Panc1 (cell line): ENCODE results near the gene PRR35. TPM values are rescaled to one million over a fixed set of nuclear protein-coding genes. Genes with fewer than 3 reads are reported as not detected.
A peak's percentile ranks its signal among the peaks of the same experiment; 100 is the strongest.

Experiments
- ATAC-seq: fragments of 200-7000 bp; cut with Tn5 transposase; 2 replicates; pipeline ENCODE4 v1.9.1; 2020; ENCODE audit warnings: mild to moderate bottlenecking, moderate library complexity
- BruUV-seq: library from RNA; stranded (reverse); fragments of 400-500 nt; replicated peaks from 2 replicates; lab custom pipeline; 2021; lab: Mats Ljungman, UMichigan
- CTCF ChIA-PET: fragments of 300-600 bp; sonication (Branson Sonifier 250); formaldehyde crosslinking; loops from one replicate; lab custom pipeline; 2022; ENCODE audit warnings: antibody characterized with exemption; lab: Charles Lee
- POLR2A ChIA-PET: fragments of 300-600 bp; sonication (Branson Sonifier 250); formaldehyde crosslinking; loops from one replicate; lab custom pipeline; 2022; ENCODE audit warnings: antibody characterized with exemption; lab: Charles Lee
- DNase-seq: peaks from one replicate; pipeline ENCODE4 v3.0.0-alpha.2; 2010; ENCODE audit warnings: low read depth, low spot score
- H3K27ac ChIP-seq: 2 replicates; pipeline ENCODE4 v1.5.1; 2011; ENCODE audit warnings: mild to moderate bottlenecking, low read length, inconsistent platforms
- H3K27me3 ChIP-seq: fragments of 200-500 bp; sonication (Bioruptor generic); 2 replicates; pipeline ENCODE4 v1.6.0; 2014; ENCODE audit warnings: low read length, inconsistent platforms; ENCODE audit not compliant: control insufficient read depth, insufficient read depth
- H3K36me3 ChIP-seq: fragments of 200-500 bp; sonication (Bioruptor generic); 2 replicates; pipeline ENCODE4 v1.5.1; 2014; ENCODE audit warnings: inconsistent platforms, mild to moderate bottlenecking, low read length, moderate library complexity; ENCODE audit not compliant: control insufficient read depth, insufficient read depth
- H3K4me1 ChIP-seq: 2 replicates; pipeline ENCODE4 v1.5.1; 2011; ENCODE audit warnings: inconsistent platforms, mild to moderate bottlenecking, low read length, moderate library complexity; ENCODE audit not compliant: control insufficient read depth, insufficient read depth
- H3K4me3 ChIP-seq, 2 experiments: 2 replicates each; pipeline ENCODE4 v1.5.1; 2011 to 2012; ENCODE audit warnings: low read depth in 2 of 2, low read length in 2 of 2, mild to moderate bottlenecking in 2 of 2, inconsistent platforms in 1 of 2, moderate library complexity in 1 of 2
- H3K9me3 ChIP-seq: fragments of 200-500 bp; sonication (Bioruptor generic); 2 replicates; pipeline ENCODE4 v1.5.1; 2014; ENCODE audit warnings: low read depth, mild to moderate bottlenecking, inconsistent platforms, low read length, moderate library complexity; ENCODE audit not compliant: control insufficient read depth, insufficient read depth
- POLR2AphosphoS5 ChIP-seq: IDR thresholded peaks from 2 replicates; pipeline ENCODE4 v1.6.1; 2012; ENCODE audit warnings: mild to moderate bottlenecking, low read depth, low read length, moderate library complexity
- SIN3A ChIP-seq: IDR thresholded peaks from 2 replicates; pipeline ENCODE4 v1.6.1; 2012; ENCODE audit warnings: low read depth, mild to moderate bottlenecking, low read length, moderate library complexity, borderline replicate concordance; ENCODE audit not compliant: insufficient read depth
- TCF7L2 ChIP-seq: IDR thresholded peaks from 2 replicates; pipeline ENCODE4 v1.6.1; 2011; ENCODE audit warnings: mild to moderate bottlenecking, low read depth, low read length, inconsistent platforms
- in situ Hi-C: cut with HindIII; loops from 2 replicates; pipeline ENCODE4 v1.10.0; 2016; ENCODE audit warnings: low sequenced_read_pairs, low pct_unique_long_range_greater_than_20kb
- intact Hi-C: fragments of 100-400 bp; cut with micrococcal nuclease; formaldehyde crosslinking; loops from one replicate; pipeline ENCODE4 v1.10.0; 2022; ENCODE audit not compliant: unreplicated experiment
- total RNA-seq: library from RNA; stranded (reverse); gene quantifications from one replicate; pipeline ENCODE4 v1.2.1, GENCODE V29; 2021; ENCODE audit not compliant: unreplicated experiment
- TF ChIP-seq, protein P1 (sequence below), 2 experiments: IDR thresholded peaks; 2 replicates each; pipeline ENCODE4 v1.6.1; 2011 to 2012; ENCODE audit warnings: low read depth in 2 of 2, control low read depth in 1 of 2, low read length in 1 of 2, mild to moderate bottlenecking in 1 of 2, moderate library complexity in 1 of 2; ENCODE audit not compliant: insufficient read depth in 1 of 2
- TF ChIP-seq, protein P2 (sequence below): fragments of 450-650 bp; IDR thresholded peaks from 2 replicates; pipeline ENCODE4 v1.5.1; 2017; ENCODE audit warnings: mild to moderate bottlenecking

Gene PRR35
- total RNA-seq, 1 experiment from 2014 or later, result 2.2 TPM

- TF ChIP-seq, protein P1, sequence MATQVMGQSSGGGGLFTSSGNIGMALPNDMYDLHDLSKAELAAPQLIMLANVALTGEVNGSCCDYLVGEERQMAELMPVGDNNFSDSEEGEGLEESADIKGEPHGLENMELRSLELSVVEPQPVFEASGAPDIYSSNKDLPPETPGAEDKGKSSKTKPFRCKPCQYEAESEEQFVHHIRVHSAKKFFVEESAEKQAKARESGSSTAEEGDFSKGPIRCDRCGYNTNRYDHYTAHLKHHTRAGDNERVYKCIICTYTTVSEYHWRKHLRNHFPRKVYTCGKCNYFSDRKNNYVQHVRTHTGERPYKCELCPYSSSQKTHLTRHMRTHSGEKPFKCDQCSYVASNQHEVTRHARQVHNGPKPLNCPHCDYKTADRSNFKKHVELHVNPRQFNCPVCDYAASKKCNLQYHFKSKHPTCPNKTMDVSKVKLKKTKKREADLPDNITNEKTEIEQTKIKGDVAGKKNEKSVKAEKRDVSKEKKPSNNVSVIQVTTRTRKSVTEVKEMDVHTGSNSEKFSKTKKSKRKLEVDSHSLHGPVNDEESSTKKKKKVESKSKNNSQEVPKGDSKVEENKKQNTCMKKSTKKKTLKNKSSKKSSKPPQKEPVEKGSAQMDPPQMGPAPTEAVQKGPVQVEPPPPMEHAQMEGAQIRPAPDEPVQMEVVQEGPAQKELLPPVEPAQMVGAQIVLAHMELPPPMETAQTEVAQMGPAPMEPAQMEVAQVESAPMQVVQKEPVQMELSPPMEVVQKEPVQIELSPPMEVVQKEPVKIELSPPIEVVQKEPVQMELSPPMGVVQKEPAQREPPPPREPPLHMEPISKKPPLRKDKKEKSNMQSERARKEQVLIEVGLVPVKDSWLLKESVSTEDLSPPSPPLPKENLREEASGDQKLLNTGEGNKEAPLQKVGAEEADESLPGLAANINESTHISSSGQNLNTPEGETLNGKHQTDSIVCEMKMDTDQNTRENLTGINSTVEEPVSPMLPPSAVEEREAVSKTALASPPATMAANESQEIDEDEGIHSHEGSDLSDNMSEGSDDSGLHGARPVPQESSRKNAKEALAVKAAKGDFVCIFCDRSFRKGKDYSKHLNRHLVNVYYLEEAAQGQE (IDR thresholded peaks at IDR 0.05; ENCODE audit: insufficient read depth in 1 of 2, low read depth in 2 of 2, low read length in 1 of 2), result no peak
- no peak for TF ChIP-seq SIN3A
- no peak for TF ChIP-seq TCF7L2
- TF ChIP-seq, protein P2, sequence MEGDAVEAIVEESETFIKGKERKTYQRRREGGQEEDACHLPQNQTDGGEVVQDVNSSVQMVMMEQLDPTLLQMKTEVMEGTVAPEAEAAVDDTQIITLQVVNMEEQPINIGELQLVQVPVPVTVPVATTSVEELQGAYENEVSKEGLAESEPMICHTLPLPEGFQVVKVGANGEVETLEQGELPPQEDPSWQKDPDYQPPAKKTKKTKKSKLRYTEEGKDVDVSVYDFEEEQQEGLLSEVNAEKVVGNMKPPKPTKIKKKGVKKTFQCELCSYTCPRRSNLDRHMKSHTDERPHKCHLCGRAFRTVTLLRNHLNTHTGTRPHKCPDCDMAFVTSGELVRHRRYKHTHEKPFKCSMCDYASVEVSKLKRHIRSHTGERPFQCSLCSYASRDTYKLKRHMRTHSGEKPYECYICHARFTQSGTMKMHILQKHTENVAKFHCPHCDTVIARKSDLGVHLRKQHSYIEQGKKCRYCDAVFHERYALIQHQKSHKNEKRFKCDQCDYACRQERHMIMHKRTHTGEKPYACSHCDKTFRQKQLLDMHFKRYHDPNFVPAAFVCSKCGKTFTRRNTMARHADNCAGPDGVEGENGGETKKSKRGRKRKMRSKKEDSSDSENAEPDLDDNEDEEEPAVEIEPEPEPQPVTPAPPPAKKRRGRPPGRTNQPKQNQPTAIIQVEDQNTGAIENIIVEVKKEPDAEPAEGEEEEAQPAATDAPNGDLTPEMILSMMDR, result no peak
- no peak for TF ChIP-seq POLR2AphosphoS5
- in situ Hi-C loops, result no loop called here
- no peaks in the 10 kb centered on the region for H3K9me3 ChIP-seq
- no peaks in the 10 kb centered on the region for H3K36me3 ChIP-seq
- H3K4me3 ChIP-seq, result no peak overlapping the region
- H3K27ac ChIP-seq, result no peak overlapping the region
- ATAC-seq, result no peak
- peaks cover 59% of the 10 kb centered on the region for H3K4me1 ChIP-seq
- intact Hi-C loops, result no loop called here
- DNase-seq, result no peak
- ChIA-PET POLR2A (interaction anchor here (0.5 kb wide), 1 partner anchor 163 kb away, joined by 3 read pairs; the partner anchor contains the start of gene CCDC78), CTCF (no interaction called here)
- H3K27me3 ChIP-seq, result no peaks in the 10 kb centered on the region
- no TSS peak for BruUV-seq
Measured at GRCh38 chr16:563072-563644, 3.0 kb downstream of the PRR35 start.

GRCh38 chr16:564690-565418 is 4.7 kb downstream of the PRR35 start:
- no TSS peak for BruUV-seq
- ATAC-seq, result no peak
- Histone ChIP-seq H3K27me3 (no peaks in the 10 kb centered on the region), H3K4me3 (no peak overlapping the region), H3K27ac (peak overlapping the region; percentile 93), H3K9me3 (no peaks in the 10 kb centered on the region), H3K36me3 (no peaks in the 10 kb centered on the region), H3K4me1 (peaks cover 57% of the 10 kb centered on the region)
- DNase-seq, result no peak
- intact Hi-C loops, result no loop called here
- ChIA-PET CTCF (interaction anchor here (1.0 kb wide), 1 partner anchor 12 kb away, joined by 3 read pairs; no protein-coding TSS in a partner anchor), POLR2A (no interaction called here)
- in situ Hi-C loops, result no loop called here
- TF ChIP-seq POLR2AphosphoS5 (no peak), SIN3A (no peak)
- TF ChIP-seq, protein P1 (IDR thresholded peaks at IDR 0.05; ENCODE audit: insufficient read depth in 1 of 2, low read depth in 2 of 2, low read length in 1 of 2), result no peak
